CD14-positive monocyte (primary cell): ENCODE data around the gene CBR3. TPM values are rescaled to one million over a fixed set of nuclear protein-coding genes. Genes with fewer than 3 reads are reported as not detected.

Experiments
- DNase-seq, 3 donors: peaks; one replicate each; pipeline ENCODE4 v3.0.0-alpha.2; 2011 to 2022
- H2AFZ ChIP-seq: 2 replicates; pipeline ENCODE4 v1.6.0; 2012; ENCODE audit warnings: mild to moderate bottlenecking, low read depth, low read length, inconsistent platforms; ENCODE audit not compliant: insufficient read depth, poor library complexity, severe bottlenecking
- H3K27ac ChIP-seq, 2 donors: 1 replicate in 1 of 2; 2 replicates in 1 of 2; pipeline ENCODE4 v1.5.1; 2012 to 2013; ENCODE audit warnings: low read length in 2 of 2, control low read depth in 1 of 2, inconsistent platforms in 1 of 2, low read depth in 1 of 2, mild to moderate bottlenecking in 1 of 2
- H3K27me3 ChIP-seq, 2 donors: one replicate each; pipeline versions ENCODE4 v1.6.0 to v1.6.1; 2011 to 2013; ENCODE audit warnings: low read length in 2 of 2; ENCODE audit not compliant: control insufficient read depth in 2 of 2, insufficient read depth in 2 of 2
- H3K36me3 ChIP-seq, 2 donors: replicated peaks in 1 of 2; 1 replicate in 1 of 2; 2 replicates in 1 of 2; pipeline versions ENCODE4 v1.5.1 to v1.6.1; 2012 to 2013; ENCODE audit warnings: low read length in 2 of 2, control low read depth in 1 of 2, inconsistent platforms in 1 of 2, mild to moderate bottlenecking in 1 of 2; ENCODE audit not compliant: insufficient read depth in 2 of 2, control insufficient read depth in 1 of 2
- H3K4me1 ChIP-seq, 2 donors: 1 replicate in 1 of 2; 2 replicates in 1 of 2; pipeline versions ENCODE4 v1.5.1 to v1.6.1; 2012 to 2013; ENCODE audit warnings: low read length in 2 of 2, control low read depth in 1 of 2, inconsistent platforms in 1 of 2, mild to moderate bottlenecking in 1 of 2, moderate library complexity in 1 of 2; ENCODE audit not compliant: insufficient read depth in 2 of 2, control insufficient read depth in 1 of 2
- H3K4me2 ChIP-seq: replicated peaks from 2 replicates; pipeline ENCODE3; 2012; ENCODE audit warnings: low read length, moderate library complexity, mild to moderate bottlenecking; ENCODE audit not compliant: poor library complexity, severe bottlenecking; ENCODE audit errors: extremely low read depth
- H3K4me3 ChIP-seq, 3 experiments: fragments of 200-600 bp in 1 of 3; sonication (generic) in 1 of 3; replicated peaks in 1 of 3; 1 replicate in 2 of 3; 2 replicates in 1 of 3; pipeline ENCODE4 v1.5.1; 2011 to 2013; ENCODE audit warnings: low read length in 3 of 3, mild to moderate bottlenecking in 3 of 3, control low read depth in 2 of 3, low read depth in 2 of 3, inconsistent platforms in 1 of 3, moderate library complexity in 1 of 3
- H3K79me2 ChIP-seq: 2 replicates; pipeline ENCODE4 v1.6.0; 2012; ENCODE audit warnings: mild to moderate bottlenecking, control low read depth, inconsistent platforms, low read length, moderate library complexity; ENCODE audit not compliant: insufficient read depth
- H3K9ac ChIP-seq: 2 replicates; pipeline ENCODE4 v1.6.0; 2017; ENCODE audit warnings: low read length, mild to moderate bottlenecking; ENCODE audit not compliant: insufficient read depth, poor library complexity, severe bottlenecking
- H3K9me3 ChIP-seq, 2 donors: replicated peaks in 1 of 2; 1 replicate in 1 of 2; 2 replicates in 1 of 2; pipeline versions ENCODE4 v1.5.1 to v1.6.1; 2012 to 2013; ENCODE audit warnings: low read length in 2 of 2, control low read depth in 1 of 2; ENCODE audit not compliant: control insufficient read depth in 1 of 2, insufficient read depth in 1 of 2
- H4K20me1 ChIP-seq: 2 replicates; pipeline ENCODE4 v1.6.0; 2012; ENCODE audit warnings: mild to moderate bottlenecking, low read length, control low read depth, moderate library complexity; ENCODE audit not compliant: insufficient read depth
- H3K27ac Mint-ChIP-seq, 7 donors: one replicate each; pipeline ENCODE4 v1.8.0; 2020; ENCODE audit warnings: mild to moderate bottlenecking in 7 of 7, mixed read lengths in 7 of 7, moderate library complexity in 6 of 7, inconsistent platforms in 2 of 7
- H3K27me3 Mint-ChIP-seq, 3 donors: one replicate each; pipeline ENCODE4 v1.8.0; 2021 to 2022; ENCODE audit warnings: low read depth in 3 of 3, mild to moderate bottlenecking in 3 of 3, mixed read lengths in 3 of 3, moderate library complexity in 3 of 3, inconsistent platforms in 1 of 3
- H3K36me3 Mint-ChIP-seq, 2 donors: one replicate each; pipeline ENCODE4 v1.8.0; 2020; ENCODE audit warnings: mixed read lengths in 2 of 2, inconsistent platforms in 1 of 2, mild to moderate bottlenecking in 1 of 2
- H3K4me1 Mint-ChIP-seq: one replicate; pipeline ENCODE4 v1.8.0; 2020; ENCODE audit warnings: mild to moderate bottlenecking, mixed read lengths
- H3K4me3 Mint-ChIP-seq, 2 donors: one replicate each; pipeline ENCODE4 v1.8.0; 2020; ENCODE audit warnings: mild to moderate bottlenecking in 2 of 2, mixed read lengths in 2 of 2, moderate library complexity in 1 of 2
- H3K9me3 Mint-ChIP-seq, 7 donors: one replicate each; pipeline ENCODE4 v1.8.0; 2020 to 2022; ENCODE audit warnings: mixed read lengths in 7 of 7, mild to moderate bottlenecking in 6 of 7, moderate library complexity in 6 of 7, inconsistent platforms in 2 of 7
- WGBS: methylation state at CpG from one replicate; pipeline ENCODE4 v1.1.5; 2013; ENCODE audit warnings: missing lambda C conversion rate; ENCODE audit not compliant: insufficient coverage; 5-methylcytosine and 5-hydroxymethylcytosine counted together
- intact Hi-C, 2 donors: fragments of 100-400 bp; cut with micrococcal nuclease; formaldehyde crosslinking; loops; one replicate each; pipeline versions ENCODE4 v1.15.0 to v1.15.1; 2023
- polyA plus RNA-seq, 3 donors: library from polyadenylated mRNA; depleted of rRNA in 1 of 3; unstranded in 2 of 3; stranded (reverse) in 1 of 3; fragments of 300-500 nt in 2 of 3; fragments of >200 nt in 1 of 3; fragmentation: Illumina TruSeq in 2 of 3; gene quantifications; 1 replicate in 2 of 3; 2 replicates in 1 of 3; pipeline ENCODE4 v1.2.3, GENCODE V29; 2012 to 2021
- TF ChIP-seq, protein P1 (sequence below): fragments of 200-600 bp; IDR thresholded peaks from one replicate; pipeline ENCODE4 v1.8.0; 2022; ENCODE audit warnings: antibody characterized with exemption, mild to moderate bottlenecking

Gene CBR3
- polyA plus RNA-seq, 3 donors: 0.32 to 0.40 TPM; not detected in 1

DNA sequence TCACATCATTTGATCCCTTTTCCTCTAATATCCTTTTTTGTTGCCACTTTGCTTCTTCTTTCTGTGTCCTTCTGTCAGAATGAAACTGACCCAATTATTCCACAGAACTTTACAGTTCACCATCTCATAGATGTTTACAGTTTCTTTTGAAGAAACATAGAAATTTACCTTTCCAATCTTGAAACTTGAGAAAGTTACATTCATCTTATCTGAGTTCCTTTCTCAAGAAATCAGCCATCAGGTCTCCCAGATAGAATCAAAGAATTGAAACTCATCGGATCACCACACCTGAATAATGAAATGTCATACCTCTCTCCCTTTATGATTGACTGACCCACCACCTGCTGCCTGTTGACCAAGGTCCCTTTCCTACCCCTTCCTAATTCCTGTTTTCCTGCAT is 41.4 kb upstream of the CBR3 start:
- peaks cover 12% of the 10 kb centered on the region for H3K4me1 Mint-ChIP-seq
- peaks cover 0 to 2% (median 0%) of the 10 kb centered on the region in 3 donors for H3K27me3 Mint-ChIP-seq
- H4K20me1 ChIP-seq: no peaks in the 10 kb centered on the region
- H3K36me3 ChIP-seq: no peaks in the 10 kb centered on the region
- no peaks in the 10 kb centered on the region for H3K27me3 ChIP-seq
- intact Hi-C loops: no loop called here
- peaks cover 19 to 30% of the 10 kb centered on the region in 2 donors for H3K9me3 ChIP-seq
- H3K27ac ChIP-seq: no peak overlapping the region
- whole genome bisulfite sequencing: 86% methylated on average over 1 of the region's 1 CpG
- H3K4me2 ChIP-seq: no peak overlapping the region
- no peaks in the 10 kb centered on the region for H3K79me2 ChIP-seq
- H2AFZ ChIP-seq: no peak overlapping the region
- H3K4me3 Mint-ChIP-seq: no peak overlapping the region
- H3K36me3 Mint-ChIP-seq: peaks cover 0 to 6% of the 10 kb centered on the region in 2 donors
- H3K4me1 ChIP-seq: peaks cover 0 to 9% of the 10 kb centered on the region in 2 donors
- no peak overlapping the region for H3K4me3 ChIP-seq
- no peak for DNase-seq
- TF ChIP-seq, protein P1, sequence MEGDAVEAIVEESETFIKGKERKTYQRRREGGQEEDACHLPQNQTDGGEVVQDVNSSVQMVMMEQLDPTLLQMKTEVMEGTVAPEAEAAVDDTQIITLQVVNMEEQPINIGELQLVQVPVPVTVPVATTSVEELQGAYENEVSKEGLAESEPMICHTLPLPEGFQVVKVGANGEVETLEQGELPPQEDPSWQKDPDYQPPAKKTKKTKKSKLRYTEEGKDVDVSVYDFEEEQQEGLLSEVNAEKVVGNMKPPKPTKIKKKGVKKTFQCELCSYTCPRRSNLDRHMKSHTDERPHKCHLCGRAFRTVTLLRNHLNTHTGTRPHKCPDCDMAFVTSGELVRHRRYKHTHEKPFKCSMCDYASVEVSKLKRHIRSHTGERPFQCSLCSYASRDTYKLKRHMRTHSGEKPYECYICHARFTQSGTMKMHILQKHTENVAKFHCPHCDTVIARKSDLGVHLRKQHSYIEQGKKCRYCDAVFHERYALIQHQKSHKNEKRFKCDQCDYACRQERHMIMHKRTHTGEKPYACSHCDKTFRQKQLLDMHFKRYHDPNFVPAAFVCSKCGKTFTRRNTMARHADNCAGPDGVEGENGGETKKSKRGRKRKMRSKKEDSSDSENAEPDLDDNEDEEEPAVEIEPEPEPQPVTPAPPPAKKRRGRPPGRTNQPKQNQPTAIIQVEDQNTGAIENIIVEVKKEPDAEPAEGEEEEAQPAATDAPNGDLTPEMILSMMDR: no peak
- H3K27ac Mint-ChIP-seq: no peak overlapping the region
- H3K9me3 Mint-ChIP-seq: peaks cover 16 to 29% (median 21%) of the 10 kb centered on the region in 7 donors
- no peak overlapping the region for H3K9ac ChIP-seq

DNA sequence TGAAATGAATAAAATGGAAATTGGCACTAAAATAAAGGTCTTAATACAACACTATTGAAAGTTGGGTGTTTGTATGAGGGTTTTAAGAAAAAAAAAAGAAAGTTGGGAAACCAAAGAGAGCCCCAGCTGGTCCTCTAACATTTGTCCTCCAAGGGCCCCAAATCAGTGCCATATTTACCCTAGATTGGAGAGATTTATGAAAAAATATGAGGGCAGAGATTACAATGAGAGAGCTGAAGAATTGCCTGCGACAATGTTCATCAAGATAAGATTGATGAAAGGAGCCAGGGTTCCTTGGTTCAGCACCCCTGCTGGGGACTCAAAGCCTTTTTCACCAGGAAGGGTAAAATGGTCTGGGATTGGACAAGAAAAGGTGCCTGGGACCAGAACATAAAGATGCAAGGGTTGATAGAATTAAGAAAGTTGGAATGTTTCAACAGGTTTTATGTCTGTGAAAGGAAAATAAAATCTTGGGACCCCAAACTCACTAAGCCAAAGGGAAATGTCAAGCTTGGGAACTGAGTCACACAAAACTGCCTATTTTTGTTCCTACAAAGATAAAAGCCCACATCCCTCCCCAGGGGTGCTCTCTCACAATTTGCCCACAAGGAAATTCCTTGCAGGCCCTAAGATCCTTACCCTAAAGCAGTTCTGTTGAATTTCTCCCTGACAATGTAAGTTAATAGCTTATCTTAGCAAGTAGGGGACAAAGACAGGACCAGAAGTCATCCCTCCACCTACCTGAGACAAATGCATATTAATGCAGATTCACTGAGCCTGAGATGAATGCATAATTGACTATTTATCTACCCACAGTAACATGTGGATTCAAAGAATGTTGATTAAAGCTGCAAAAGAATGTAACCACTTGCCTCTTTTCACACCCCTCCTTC is 38.2 kb upstream of the CBR3 start:
- Histone ChIP-seq H3K27me3 (no peaks in the 10 kb centered on the region), H4K20me1 (no peaks in the 10 kb centered on the region), H3K9me3 (peaks cover 19 to 30% of the 10 kb centered on the region in 2 donors), H3K4me1 (peaks cover 0 to 9% of the 10 kb centered on the region in 2 donors), H3K9ac (no peak overlapping the region), H3K27ac (no peak overlapping the region), H3K79me2 (no peaks in the 10 kb centered on the region), H3K4me3 (no peak overlapping the region), H2AFZ (no peak overlapping the region), H3K36me3 (no peaks in the 10 kb centered on the region), H3K4me2 (no peak overlapping the region)
- H3K4me3 Mint-ChIP-seq: no peak overlapping the region
- peaks cover 2 to 4% (median 3%) of the 10 kb centered on the region in 3 donors for H3K27me3 Mint-ChIP-seq
- peaks cover 12% of the 10 kb centered on the region for H3K4me1 Mint-ChIP-seq
- DNase-seq: no peak
- intact Hi-C loops: no loop called here
- WGBS: 89% methylated on average over 1 of the region's 1 CpG
- H3K27ac Mint-ChIP-seq: no peak overlapping the region
- TF ChIP-seq, protein P1: no peak
- peaks cover 16 to 29% (median 21%) of the 10 kb centered on the region in 7 donors for H3K9me3 Mint-ChIP-seq
- H3K36me3 Mint-ChIP-seq: peaks cover 0 to 6% of the 10 kb centered on the region in 2 donors
